Measurements from ENCODE around the gene MXD3. TPM values are rescaled to one million over a fixed set of nuclear protein-coding genes. Genes with fewer than 3 reads are reported as not detected.

Gene MXD3
- total and polyA plus RNA-seq, 2 of the 4 experiments (the other 2 are of a cell fraction) = 7.3 to 12.9 TPM

DNA sequence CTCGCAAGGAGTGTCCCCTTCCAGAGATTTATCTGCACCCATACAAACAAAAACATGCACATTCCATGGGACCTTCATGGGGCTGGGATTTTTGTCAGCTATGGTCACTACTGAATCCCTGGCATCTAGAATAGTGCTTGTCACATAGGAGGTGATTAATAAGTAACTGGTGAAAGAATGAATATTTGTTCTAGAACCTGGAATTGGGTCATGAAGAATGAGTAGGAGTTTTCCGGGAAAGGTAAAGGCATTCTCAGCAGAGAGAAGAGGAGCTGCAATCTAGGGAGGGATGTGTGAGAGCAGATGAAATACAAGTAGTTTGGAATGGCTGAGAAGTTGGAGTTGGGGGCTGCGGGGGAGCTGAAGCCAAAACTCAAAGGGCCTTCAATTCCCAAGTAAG is 42.6 kb upstream of the MXD3 start:
- H3K9me1 ChIP-seq (ENCODE audit: insufficient read depth, low read length) = peaks cover 6% of the 10 kb centered on the region; the same call in 1 of the 2 replicates
- no peak overlapping the region for H4K91ac ChIP-seq (ENCODE audit: insufficient read depth, low read depth, low read length)
- peaks cover 3% of the 10 kb centered on the region; the same call in 1 of the 2 replicates for H3K36me3 ChIP-seq (ENCODE audit: control insufficient read depth, insufficient read depth, low read length)
- no peak overlapping the region for H2BK5ac ChIP-seq (ENCODE audit: low read depth, low read length, poor library complexity, severe bottlenecking)
- CTCF ChIA-PET = interaction anchor here (1.2 kb wide), 1 partner anchor 121 kb away, joined by 10 read pairs; no protein-coding TSS in a partner anchor
- H2BK120ac ChIP-seq (ENCODE audit: low read depth, low read length) = no peak overlapping the region
- no peak overlapping the region for H3K4me2 ChIP-seq (ENCODE audit: low read depth, low read length)
- peaks cover 8% of the 10 kb centered on the region; the same call in 1 of the 2 replicates for H3K27me3 ChIP-seq (ENCODE audit: control insufficient read depth, insufficient read depth, low read length)
- no peak overlapping the region for H2BK15ac ChIP-seq (ENCODE audit: low read depth, low read length)
- peaks cover 13% of the 10 kb centered on the region for H3K4me1 ChIP-seq (ENCODE audit: control insufficient read depth, insufficient read depth, low read length)
- no peak overlapping the region for H3K23ac ChIP-seq (ENCODE audit: low read depth, low read length)
- no peak overlapping the region for H3K4me3 ChIP-seq (ENCODE audit: insufficient read depth, low read depth, low read length)
- H3K4ac ChIP-seq (ENCODE audit: low read depth, low read length) = no peak overlapping the region
- H3K27ac ChIP-seq (ENCODE audit: insufficient read depth, low read length) = no peak overlapping the region
- H4K8ac ChIP-seq (ENCODE audit: low read depth in 2 of 2, low read length in 2 of 2) = no peak overlapping the region
- H3K18ac ChIP-seq (ENCODE audit: low read depth, low read length) = no peak overlapping the region
- no peak overlapping the region for H4K5ac ChIP-seq (ENCODE audit: low read depth, low read length)
- in situ Hi-C loops (cut with MboI; ENCODE audit: low sequenced_read_pairs) = no loop called here
- H2AFZ ChIP-seq (replicated peaks; ENCODE audit: low read length, poor library complexity) = no peak overlapping the region
- no peak for ATAC-seq (ENCODE audit: low read depth)
- WGBS, 2 experiments (ENCODE audit: extremely low coverage in 2 of 2, insufficient read length in 1 of 2) = 100% methylated on average over 1 of the region's 3 CpGs; no CpG with 5 or more reads in 1 of the 2 experiments
- BruUV-seq (replicated peaks) = no TSS peak
- H2AK9ac ChIP-seq (replicated peaks; ENCODE audit: low read depth, low read length, poor library complexity) = no peak overlapping the region
- no peak overlapping the region for H3K14ac ChIP-seq (replicated peaks; ENCODE audit: low read depth, low read length)
- no peaks in the 10 kb centered on the region; the same call in none of the 2 replicates for H4K20me1 ChIP-seq (ENCODE audit: insufficient read depth, low read length)
- TF ChIP-seq, protein P1, sequence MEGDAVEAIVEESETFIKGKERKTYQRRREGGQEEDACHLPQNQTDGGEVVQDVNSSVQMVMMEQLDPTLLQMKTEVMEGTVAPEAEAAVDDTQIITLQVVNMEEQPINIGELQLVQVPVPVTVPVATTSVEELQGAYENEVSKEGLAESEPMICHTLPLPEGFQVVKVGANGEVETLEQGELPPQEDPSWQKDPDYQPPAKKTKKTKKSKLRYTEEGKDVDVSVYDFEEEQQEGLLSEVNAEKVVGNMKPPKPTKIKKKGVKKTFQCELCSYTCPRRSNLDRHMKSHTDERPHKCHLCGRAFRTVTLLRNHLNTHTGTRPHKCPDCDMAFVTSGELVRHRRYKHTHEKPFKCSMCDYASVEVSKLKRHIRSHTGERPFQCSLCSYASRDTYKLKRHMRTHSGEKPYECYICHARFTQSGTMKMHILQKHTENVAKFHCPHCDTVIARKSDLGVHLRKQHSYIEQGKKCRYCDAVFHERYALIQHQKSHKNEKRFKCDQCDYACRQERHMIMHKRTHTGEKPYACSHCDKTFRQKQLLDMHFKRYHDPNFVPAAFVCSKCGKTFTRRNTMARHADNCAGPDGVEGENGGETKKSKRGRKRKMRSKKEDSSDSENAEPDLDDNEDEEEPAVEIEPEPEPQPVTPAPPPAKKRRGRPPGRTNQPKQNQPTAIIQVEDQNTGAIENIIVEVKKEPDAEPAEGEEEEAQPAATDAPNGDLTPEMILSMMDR (conservative IDR thresholded peaks at IDR 0.05; ENCODE audit: low read depth, low read length) = no peak
- no peak for TF ChIP-seq POLR2A (IDR thresholded peaks at IDR 0.05; ENCODE audit: low read depth, low read length)
- TF ChIP-seq NFE2L2 (IDR thresholded peaks at IDR 0.05; ENCODE audit: low read depth, low read length) = no peak
- no peak for TF ChIP-seq RCOR1 (IDR thresholded peaks at IDR 0.05; ENCODE audit: insufficient replicate concordance, low read length)
- no peak for TF ChIP-seq CHD1 (IDR thresholded peaks at IDR 0.05; ENCODE audit: low read depth, low read length)
- TF ChIP-seq BHLHE40 (IDR thresholded peaks at IDR 0.05; ENCODE audit: low read depth, low read length) = no peak
- no peak for TF ChIP-seq RAD21 (IDR thresholded peaks at IDR 0.05; ENCODE audit: low read length)
- TF ChIP-seq FOS (IDR thresholded peaks at IDR 0.05; ENCODE audit: low read depth, low read length) = no peak
- TF ChIP-seq, protein P2, sequence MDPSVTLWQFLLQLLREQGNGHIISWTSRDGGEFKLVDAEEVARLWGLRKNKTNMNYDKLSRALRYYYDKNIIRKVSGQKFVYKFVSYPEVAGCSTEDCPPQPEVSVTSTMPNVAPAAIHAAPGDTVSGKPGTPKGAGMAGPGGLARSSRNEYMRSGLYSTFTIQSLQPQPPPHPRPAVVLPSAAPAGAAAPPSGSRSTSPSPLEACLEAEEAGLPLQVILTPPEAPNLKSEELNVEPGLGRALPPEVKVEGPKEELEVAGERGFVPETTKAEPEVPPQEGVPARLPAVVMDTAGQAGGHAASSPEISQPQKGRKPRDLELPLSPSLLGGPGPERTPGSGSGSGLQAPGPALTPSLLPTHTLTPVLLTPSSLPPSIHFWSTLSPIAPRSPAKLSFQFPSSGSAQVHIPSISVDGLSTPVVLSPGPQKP (IDR thresholded peaks at IDR 0.05; ENCODE audit: borderline replicate concordance, low read depth, low read length) = no peak
- TF ChIP-seq MXI1 (IDR thresholded peaks at IDR 0.05; ENCODE audit: borderline replicate concordance, low read depth, low read length) = no peak
- no peak for TF ChIP-seq MAFK (IDR thresholded peaks at IDR 0.05; ENCODE audit: low read depth, low read length)
- TF ChIP-seq CEBPB (IDR thresholded peaks at IDR 0.05; ENCODE audit: low read depth, low read length) = no peak
- peaks cover 2% of the 10 kb centered on the region; the same call in 1 of the 2 replicates for H3K9me3 ChIP-seq (ENCODE audit: control insufficient read depth, insufficient read depth, low read length)
- peaks cover 21 to 22% of the 10 kb centered on the region in 2 experiments for H3K79me1 ChIP-seq (ENCODE audit: low read depth in 1 of 2, low read length in 2 of 2)
- no peak overlapping the region for H2BK20ac ChIP-seq (ENCODE audit: low read depth, low read length)
- DNase-seq = no peak
- dilution Hi-C loops (cut with HindIII; ENCODE audit: low sequenced_read_pairs, unreplicated experiment) = no loop called here
- H2AK5ac ChIP-seq (ENCODE audit: low read depth, low read length) = no peak overlapping the region
- no peak overlapping the region for H3K9ac ChIP-seq (ENCODE audit: low read depth, low read length)
- POLR2A ChIA-PET (ENCODE audit: unreplicated experiment) = no interaction called here
- H3K56ac ChIP-seq (ENCODE audit: extremely low read depth, insufficient read depth, low read length) = no peak overlapping the region
- intact Hi-C loops (cut with micrococcal nuclease) = no loop called here
